KMS-11 (cell line): ENCODE results near the gene CLDN5.

Experiments used
- H2AFZ ChIP-seq: fragments of 200-600 bp; sonication (generic); 2 replicates; pipeline ENCODE4 v1.6.1; 2016; ENCODE audit warnings: antibody characterized with exemption, mixed run types, low read depth
- H3K27ac ChIP-seq: fragments of 200-600 bp; sonication (generic); 2 replicates; pipeline ENCODE4 v1.6.1; 2016; ENCODE audit warnings: mild to moderate bottlenecking, mixed run types
- H3K27me3 ChIP-seq: fragments of 200-600 bp; sonication (generic); 2 replicates; pipeline ENCODE4 v1.6.1; 2017; ENCODE audit warnings: mild to moderate bottlenecking, low read depth, mixed run types, moderate library complexity; ENCODE audit not compliant: insufficient read depth
- H3K36me3 ChIP-seq: fragments of 200-600 bp; sonication (generic); 2 replicates; pipeline ENCODE4 v1.6.1; 2017; ENCODE audit warnings: mild to moderate bottlenecking, mixed run types; ENCODE audit not compliant: insufficient read depth
- H3K4me1 ChIP-seq: fragments of 200-600 bp; sonication (generic); 2 replicates; pipeline ENCODE4 v1.6.1; 2016; ENCODE audit warnings: mild to moderate bottlenecking, low read depth, mixed run types; ENCODE audit not compliant: poor library complexity, severe bottlenecking
- H3K4me2 ChIP-seq: fragments of 200-600 bp; sonication (generic); 2 replicates; pipeline ENCODE4 v1.7.0; 2016; ENCODE audit warnings: mild to moderate bottlenecking, mixed run types
- H3K4me3 ChIP-seq: fragments of 200-600 bp; sonication (generic); IDR thresholded peaks from 2 replicates; pipeline ENCODE4 v1.6.1; 2017; ENCODE audit warnings: low read depth, low read length, mixed read lengths; ENCODE audit not compliant: insufficient read depth
- H3K79me2 ChIP-seq: fragments of 200-600 bp; sonication (generic); 2 replicates; pipeline ENCODE4 v1.6.1; 2016; ENCODE audit warnings: low read depth, mixed run types; ENCODE audit not compliant: insufficient read depth
- H3K9ac ChIP-seq: fragments of 200-600 bp; sonication (generic); 2 replicates; pipeline ENCODE4 v1.6.1; 2016; ENCODE audit warnings: mild to moderate bottlenecking, mixed run types
- H4K20me1 ChIP-seq: fragments of 200-600 bp; sonication (generic); 2 replicates; pipeline ENCODE4 v1.6.1; 2016; ENCODE audit warnings: mild to moderate bottlenecking, mixed run types; ENCODE audit not compliant: insufficient read depth
- TF ChIP-seq, protein P1 (sequence below): fragments of 200-600 bp; sonication (generic); conservative IDR thresholded peaks from 2 replicates; pipeline ENCODE4 v1.6.1; 2017; ENCODE audit warnings: low read depth, mild to moderate bottlenecking, antibody characterized with exemption, low read length, moderate library complexity, mixed read lengths

The CLDN5 gene

DNA sequence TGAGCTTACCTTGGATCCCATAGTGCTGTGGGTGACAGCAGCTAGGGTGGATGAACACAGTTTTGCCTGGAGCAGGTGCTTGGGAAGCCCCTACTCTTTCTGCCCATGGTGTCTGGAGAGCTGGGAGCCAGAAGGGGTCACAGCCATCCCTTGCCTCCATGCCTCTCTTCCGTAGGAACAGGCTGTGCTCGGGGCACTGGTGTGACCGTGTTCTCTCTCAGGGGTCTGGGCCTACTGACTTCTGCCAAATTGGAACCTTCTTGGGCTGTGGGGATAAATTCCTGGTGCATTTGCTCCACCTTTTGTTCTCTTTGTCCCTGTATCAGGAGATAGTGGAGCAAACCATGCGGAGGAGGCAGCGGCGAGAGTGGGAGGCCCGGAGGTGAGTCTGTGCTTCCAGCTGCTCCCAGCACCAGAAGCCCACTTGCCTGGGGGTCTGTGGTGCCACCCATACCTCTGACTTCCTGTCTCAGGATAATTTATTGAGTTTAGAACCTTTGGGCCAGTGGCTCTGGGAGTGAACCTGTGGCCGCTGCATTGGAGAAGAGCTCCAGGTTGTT lies 30.1 kb downstream of the CLDN5 start:
- no peaks in the 10 kb centered on the region for H3K27me3 ChIP-seq
- no peaks in the 10 kb centered on the region for H3K79me2 ChIP-seq
- 0 out of 2 replicates have a peak, but pooled peaks cover 3% of the 10 kb centered on the region for H4K20me1 ChIP-seq
- H3K36me3 ChIP-seq = peaks cover 5% of the 10 kb centered on the region; the same call in 1 of the 2 replicates
- H3K4me2 ChIP-seq = no peak overlapping the region
- no peak overlapping the region for H3K27ac ChIP-seq
- no peak overlapping the region for H3K9ac ChIP-seq
- H3K4me3 ChIP-seq = no peak overlapping the region
- no peak overlapping the region for H2AFZ ChIP-seq
- TF ChIP-seq, protein P1, sequence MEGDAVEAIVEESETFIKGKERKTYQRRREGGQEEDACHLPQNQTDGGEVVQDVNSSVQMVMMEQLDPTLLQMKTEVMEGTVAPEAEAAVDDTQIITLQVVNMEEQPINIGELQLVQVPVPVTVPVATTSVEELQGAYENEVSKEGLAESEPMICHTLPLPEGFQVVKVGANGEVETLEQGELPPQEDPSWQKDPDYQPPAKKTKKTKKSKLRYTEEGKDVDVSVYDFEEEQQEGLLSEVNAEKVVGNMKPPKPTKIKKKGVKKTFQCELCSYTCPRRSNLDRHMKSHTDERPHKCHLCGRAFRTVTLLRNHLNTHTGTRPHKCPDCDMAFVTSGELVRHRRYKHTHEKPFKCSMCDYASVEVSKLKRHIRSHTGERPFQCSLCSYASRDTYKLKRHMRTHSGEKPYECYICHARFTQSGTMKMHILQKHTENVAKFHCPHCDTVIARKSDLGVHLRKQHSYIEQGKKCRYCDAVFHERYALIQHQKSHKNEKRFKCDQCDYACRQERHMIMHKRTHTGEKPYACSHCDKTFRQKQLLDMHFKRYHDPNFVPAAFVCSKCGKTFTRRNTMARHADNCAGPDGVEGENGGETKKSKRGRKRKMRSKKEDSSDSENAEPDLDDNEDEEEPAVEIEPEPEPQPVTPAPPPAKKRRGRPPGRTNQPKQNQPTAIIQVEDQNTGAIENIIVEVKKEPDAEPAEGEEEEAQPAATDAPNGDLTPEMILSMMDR = no peak
- no peaks in the 10 kb centered on the region for H3K4me1 ChIP-seq

DNA sequence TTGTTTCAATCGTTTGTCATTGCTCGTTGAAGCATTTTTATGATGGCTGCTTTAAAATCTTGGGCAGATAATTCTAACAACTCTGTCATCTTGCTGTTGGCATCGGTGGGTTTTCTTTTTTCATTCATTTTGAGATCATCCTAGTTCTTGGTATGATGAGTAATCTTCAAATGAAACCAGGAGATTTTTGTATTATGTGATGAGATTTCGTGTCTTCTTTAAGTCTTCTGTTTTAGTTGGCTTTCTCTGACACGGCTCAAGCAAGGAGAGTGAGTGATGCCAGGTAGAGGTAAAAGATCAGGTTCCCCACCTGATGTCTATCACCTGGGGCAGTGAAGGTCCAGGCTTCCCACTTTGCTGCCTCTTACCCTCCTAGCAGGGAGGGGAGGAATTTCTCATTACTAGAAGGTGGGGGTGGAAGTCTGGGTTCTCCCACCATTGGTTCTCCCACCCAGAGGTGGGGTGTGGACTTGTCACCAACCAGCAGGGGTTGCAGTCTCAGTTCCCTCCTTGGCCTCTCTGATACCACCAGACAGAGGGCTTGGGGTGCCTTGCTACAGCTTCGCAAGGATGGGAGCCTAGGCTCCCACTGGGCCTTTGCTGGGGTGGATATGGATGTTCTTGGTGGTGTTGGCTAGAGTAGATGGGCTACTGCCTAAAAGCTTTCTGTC lies 31.6 kb downstream of the CLDN5 start:
- Histone ChIP-seq H3K36me3 (peaks cover 5% of the 10 kb centered on the region; the same call in 1 of the 2 replicates), H3K27me3 (no peaks in the 10 kb centered on the region), H2AFZ (no peak overlapping the region), H3K79me2 (no peaks in the 10 kb centered on the region), H3K27ac (no peak overlapping the region), H4K20me1 (0 out of 2 replicates have a peak, but pooled peaks cover 3% of the 10 kb centered on the region), H3K4me2 (no peak overlapping the region), H3K4me3 (no peak overlapping the region), H3K9ac (no peak overlapping the region), H3K4me1 (peaks cover 4% of the 10 kb centered on the region)
- TF ChIP-seq, protein P1 = no peak

DNA sequence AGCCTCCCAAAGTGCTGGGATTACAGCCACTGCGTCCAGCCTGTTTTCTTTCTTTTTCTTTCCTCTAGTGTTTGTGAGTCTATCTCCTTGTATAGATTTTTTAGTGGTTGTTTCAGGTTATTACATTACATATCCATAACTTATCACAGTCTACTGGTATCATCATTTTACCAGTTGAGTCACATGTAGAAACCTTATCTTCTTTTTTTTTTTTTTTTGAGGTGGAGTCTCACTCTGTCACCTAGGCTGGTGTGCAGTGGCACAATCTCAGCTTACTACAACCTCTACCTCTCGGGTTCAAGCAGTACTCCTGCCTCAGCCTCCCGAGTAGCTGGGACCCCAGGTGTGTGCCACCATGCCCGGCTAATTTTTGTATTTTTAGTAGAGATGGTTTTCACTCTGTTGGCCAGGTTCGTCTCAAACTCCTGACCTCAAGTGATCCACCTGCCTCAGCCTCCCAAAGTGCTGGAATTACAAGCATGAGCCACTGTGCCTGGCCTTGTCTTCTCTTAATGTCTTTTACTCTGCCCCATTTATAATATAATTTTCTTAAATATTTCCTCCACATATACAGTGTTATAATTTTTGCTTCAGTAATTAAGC lies 33.5 kb downstream of the CLDN5 start:
- H3K4me3 ChIP-seq = no peak overlapping the region
- no peaks in the 10 kb centered on the region for H3K79me2 ChIP-seq
- no peak overlapping the region for H3K9ac ChIP-seq
- H3K27ac ChIP-seq = no peak overlapping the region
- TF ChIP-seq, protein P1 = no peak
- H3K36me3 ChIP-seq = peaks cover 5% of the 10 kb centered on the region; the same call in 1 of the 2 replicates
- H4K20me1 ChIP-seq = 0 out of 2 replicates have a peak, but pooled peaks cover 3% of the 10 kb centered on the region
- no peaks in the 10 kb centered on the region for H3K27me3 ChIP-seq
- H3K4me1 ChIP-seq = peaks cover 4% of the 10 kb centered on the region
- no peak overlapping the region for H2AFZ ChIP-seq
- no peak overlapping the region for H3K4me2 ChIP-seq

DNA sequence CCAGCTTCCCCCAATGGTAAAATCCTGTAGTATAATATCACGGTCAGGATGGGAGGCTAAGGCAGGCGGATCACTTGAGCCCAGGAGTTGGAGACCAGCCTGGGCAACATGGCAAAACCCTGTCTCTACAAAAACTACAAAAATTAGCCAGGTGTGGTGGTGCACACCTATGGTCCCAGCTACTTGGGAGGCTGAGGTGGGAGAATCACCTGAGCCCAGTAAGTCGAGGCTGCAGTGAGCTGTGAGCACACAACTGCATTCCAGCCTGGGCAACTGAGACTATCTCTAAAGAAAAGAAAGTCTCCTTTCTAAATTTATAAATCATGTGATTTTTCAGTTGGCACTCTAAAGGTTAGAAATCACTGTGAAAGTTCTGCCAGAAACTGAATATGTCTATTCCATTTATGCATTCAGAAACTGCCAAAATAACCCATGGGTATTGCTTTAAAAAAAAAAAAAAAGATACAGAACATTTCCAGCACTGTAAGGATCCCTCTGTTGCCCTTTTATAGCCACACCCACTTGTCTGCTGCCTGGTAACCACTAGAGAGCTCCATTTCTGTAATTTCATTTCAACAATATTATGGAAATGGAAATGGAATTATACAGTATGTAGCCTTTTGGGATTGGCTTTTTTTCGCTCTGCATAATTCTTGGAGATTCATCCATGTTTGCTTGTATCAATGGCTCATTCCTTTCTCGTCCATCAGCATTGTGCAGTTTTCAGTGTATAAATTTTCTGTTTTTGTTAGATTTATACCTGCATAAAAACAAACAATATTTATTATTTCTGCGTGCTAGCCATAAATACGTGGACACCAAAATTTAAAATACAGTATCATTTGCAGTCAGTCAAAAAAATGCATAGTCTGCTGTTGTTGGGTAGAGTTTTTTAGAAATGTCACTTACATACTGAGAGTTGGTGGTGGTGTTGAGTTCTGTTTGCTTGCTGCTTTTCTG lies 35.0 kb downstream of the CLDN5 start:
- TF ChIP-seq, protein P1 = no peak
- no peaks in the 10 kb centered on the region for H3K79me2 ChIP-seq

More for the DNA sequence above, 35.0 kb downstream of the CLDN5 start:
- H3K27ac ChIP-seq = no peak overlapping the region
- 0 out of 2 replicates have a peak, but pooled peaks cover 3% of the 10 kb centered on the region for H4K20me1 ChIP-seq
- H3K4me1 ChIP-seq = peaks cover 4% of the 10 kb centered on the region
- H3K4me3 ChIP-seq = no peak overlapping the region
- H3K4me2 ChIP-seq = no peak overlapping the region
- H2AFZ ChIP-seq = no peak overlapping the region
- H3K36me3 ChIP-seq = peaks cover 5% of the 10 kb centered on the region; the same call in 1 of the 2 replicates
- no peak overlapping the region for H3K9ac ChIP-seq
- no peaks in the 10 kb centered on the region for H3K27me3 ChIP-seq
